ENCODE data around the gene ALDH16A1.

The ALDH16A1 gene

DNA sequence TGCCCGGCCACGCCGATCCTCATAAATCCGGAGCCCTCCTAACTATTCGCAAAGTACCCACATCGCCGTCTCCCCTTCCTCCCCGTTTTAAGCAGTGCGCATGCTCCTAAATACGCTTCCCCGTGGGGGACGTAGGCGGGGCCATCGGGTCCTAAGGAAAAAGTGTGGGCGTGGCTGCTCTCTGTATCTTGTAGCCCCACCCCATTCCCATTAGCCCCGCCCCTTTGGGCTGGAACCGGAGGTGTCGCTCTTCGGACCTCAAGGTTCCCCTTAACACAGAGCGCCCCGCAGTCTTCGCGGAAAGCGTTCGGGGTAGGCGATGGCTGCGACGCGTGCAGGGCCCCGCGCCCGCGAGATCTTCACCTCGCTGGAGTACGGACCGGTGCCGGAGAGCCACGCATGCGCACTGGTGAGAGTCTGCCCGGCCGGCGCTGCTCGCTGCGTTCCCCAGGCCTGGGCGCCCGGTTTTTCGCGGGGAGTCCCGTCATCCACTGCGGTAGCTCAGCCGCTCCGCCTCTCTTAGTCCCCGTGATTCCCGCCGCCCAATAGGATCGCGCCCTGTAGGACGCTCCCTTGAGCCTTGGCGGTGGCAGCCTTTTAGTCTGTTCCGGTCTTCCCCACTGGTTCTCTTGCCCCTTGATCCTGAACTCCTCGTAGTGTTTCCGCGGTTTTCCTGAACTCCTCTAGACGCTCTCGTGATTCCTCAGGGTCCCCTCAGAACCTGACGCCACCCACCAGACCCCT is at the start of gene ALDH16A1:
Gene ALDH16A1, plus strand, starts transcription at position 213 of the 744 bp plus-strand sequence. Its CDS starts 107 bp downstream, at position 320.
- peak; percentile 97 for DNase-seq

DNA sequence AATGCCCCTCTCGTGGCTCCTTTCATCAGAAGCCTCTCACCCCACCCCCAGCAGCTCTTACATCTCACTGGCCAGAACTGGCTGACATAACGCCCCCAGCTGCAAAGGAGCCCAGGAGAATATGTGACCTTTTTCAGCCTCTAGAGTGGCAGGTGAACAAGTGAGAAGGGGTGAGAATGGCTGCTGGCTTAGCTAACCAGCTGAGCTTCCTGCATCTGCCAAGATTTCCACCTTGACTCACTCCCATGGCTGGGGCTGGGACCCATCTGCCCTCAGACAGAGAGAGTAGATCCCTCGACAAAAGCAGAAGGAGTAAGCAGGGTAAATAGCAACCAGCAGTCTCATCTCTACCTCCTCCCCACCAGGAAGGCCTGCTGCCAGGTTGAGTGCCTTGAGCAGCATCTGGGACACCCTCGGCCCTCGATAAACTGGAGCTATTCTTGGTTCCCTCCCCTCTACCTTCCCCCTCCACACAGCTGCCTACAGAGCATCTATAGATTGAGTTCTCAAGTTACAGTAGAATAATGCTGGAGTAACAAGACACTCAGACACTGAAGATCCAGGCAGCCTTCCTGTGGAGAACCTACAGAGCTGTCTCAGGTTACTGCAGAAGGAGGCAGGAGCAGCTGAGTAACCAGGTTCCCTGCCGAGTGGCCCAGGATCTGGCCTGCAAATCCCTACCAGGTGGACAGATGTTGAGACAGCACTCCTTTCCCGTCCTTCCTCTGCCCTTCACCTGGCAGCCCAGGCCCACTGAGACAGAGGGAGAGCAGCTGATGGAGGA is 49.4 kb upstream of the ALDH16A1 start:
- DNase-seq, result no peak

DNA sequence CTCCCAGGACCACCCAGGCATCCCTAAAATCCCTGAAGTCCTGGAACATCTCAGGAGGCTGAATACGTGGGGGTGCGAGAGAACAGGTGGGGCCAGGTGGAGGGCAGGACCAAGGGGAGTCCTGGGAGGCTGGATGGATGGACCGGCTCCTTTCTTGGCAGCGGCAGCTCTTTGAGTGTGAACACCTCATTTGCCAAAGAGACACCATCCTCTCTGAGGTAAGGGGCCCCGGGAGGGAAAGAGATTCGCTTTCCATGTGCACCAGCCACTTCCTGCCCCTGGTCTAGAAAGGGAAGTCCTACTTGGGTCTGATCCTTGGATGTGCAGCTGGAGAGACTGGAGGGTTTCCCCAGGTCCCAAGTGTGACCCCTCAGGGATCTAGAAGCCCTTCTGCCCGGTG is 45.9 kb upstream of the ALDH16A1 start:
- no peak for DNase-seq

DNA sequence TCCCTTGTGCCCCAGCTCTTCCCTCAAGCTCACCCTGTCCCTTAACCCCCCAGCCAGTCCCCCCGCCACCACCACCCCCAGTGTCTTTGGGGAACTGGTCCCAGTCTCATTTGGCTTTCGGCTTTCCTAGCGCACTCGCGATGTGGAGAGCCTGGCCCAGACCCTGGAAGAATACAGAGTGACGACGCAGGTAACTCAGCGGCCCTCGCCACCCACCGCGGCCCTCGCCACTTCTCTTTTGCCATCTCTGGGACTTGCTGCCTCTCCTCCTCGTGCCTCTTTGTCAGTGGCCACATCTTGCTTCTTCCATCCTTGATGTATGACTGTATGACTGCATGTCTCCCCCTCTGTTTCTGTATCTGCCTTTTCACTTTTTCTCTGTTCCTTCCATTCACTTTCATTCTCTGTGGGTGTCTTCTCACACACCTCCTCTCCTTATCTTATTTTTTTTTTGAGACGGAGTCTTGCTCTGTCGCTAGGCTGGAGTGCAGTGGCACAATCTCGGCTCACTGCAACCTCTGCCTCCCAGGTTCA is 45.5 kb upstream of the ALDH16A1 start:
- no peak for DNase-seq

DNA sequence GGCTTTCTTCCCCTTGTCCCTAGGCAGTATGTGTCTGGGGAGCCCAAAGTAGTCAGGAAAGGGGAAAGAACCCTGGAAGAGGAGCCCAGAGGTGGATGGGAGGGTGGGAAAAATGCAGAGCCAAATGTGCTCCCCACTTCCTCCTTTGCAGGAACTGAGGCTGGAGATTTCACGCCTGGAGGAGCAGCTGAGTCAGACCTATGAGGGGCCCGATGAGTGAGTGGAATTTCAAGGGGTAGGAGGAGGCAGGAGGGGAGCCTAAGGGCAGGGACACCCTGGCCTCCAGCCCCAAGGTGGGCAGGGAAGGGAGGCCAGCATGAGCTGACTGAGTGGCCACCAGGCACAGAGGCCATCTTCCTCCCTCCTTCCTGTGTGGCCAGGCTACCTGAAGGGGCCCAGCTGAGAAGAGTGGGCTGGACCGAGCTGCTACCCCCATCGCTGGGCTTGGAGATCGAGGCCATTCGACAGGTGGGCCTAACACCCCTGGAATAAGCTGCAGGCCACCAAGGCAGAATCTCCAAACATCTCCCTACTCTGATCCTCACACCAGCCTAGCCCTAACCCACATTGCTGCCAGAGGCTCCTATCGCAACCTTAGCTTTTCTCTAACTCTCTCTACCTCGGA is 44.1 kb upstream of the ALDH16A1 start:
- no peak for DNase-seq

DNA sequence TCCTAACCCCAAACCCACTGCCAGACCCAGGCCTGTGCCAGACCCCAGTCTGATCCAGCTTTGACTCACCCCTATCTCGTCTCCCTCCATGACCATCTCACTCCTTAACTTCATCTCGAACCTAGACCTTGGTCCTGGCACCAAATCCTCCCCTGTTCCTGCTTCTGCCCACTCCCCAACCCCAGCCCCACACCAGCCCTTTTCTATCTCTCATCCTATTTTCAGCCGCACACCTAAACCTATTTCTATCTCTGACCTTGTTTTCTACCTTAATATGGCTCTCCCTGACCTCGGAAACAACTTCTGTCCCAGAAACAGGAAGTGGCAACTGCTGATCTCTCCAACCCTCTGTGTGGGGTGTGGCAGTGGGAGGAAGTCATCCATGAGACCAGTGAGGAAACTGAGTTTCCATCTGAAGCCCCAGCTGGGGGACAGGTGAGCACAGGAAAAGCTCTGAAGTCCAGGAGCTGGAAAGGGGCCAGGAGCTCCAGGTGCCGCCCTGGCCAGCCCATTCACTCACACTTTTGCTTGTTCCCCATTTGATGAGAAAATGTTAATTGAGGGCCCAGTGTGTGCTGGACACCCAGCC is 43.5 kb upstream of the ALDH16A1 start:
- DNase-seq, result no peak

DNA sequence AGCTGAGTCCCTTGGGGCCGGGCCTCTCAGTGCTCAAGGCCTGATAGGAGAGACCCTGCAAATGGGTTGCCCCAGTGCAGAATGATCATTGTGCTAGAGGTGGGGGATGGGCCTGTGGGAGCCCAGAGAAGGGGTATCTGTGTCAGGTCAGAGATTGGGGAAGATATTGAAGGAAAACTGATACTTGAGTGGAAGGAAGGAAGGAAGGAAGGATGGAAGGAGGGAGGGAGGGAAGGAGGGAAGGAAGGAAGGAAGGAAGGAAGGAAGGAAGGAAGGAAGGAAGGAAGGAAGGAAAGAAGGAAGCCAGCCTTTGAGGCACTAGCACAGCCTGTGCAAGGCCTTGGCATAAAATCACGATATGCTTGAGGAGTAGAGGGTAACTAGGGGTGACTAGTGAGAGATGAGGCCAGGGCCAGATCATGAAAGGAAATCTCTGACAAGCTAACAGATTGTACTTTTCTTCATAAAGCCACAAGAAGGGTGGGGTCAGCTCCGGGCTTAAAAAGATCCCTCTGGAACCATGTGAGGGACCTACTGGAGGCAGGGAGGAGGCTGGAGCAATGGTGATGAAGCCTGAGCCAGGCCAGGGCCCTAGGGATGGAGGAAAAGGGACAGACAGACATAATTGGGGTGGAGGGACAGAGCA is 41.2 kb upstream of the ALDH16A1 start:
- no peak for DNase-seq

DNA sequence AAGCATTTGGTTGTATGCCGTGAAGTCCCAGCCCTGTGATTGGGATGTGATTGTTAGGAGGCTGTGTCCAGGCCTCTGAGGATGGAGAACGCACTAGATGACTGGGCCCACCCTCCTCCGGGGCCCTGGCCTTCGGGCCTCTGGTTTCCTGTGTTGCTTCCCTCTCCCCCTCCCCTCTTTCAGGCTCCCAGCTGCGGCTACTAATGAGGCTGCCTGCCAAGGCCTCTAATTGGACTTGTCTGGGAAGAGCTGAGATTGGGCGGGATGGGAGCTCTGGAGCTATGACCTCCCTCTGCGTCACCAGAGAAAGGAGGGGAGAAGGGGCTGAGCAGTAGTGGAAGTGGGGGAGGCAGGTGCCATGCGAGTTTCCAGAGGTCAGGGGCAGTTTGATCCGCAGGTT is 39.7 kb upstream of the ALDH16A1 start:
- DNase-seq, result no peak

DNA sequence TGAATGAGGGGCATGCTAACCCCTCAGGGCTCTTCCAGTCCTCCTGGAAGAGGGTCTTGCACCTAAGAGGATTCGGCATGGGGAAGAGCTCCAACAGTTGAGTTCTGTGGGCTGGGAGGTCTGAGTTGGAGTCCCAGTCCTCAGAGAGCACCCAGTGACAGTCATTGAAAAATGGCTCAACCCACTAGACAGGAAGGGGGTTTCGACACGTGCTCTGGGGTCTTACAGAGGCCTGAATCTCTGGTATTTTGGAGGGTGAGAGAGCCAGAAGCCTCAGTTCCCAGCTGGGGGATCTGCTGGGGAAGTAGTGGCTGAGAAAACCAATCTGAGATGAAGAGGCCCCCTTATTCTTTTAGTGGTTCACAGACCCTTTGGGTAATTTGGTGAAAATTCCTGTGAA is 38.8 kb upstream of the ALDH16A1 start:
- no peak for DNase-seq

DNA sequence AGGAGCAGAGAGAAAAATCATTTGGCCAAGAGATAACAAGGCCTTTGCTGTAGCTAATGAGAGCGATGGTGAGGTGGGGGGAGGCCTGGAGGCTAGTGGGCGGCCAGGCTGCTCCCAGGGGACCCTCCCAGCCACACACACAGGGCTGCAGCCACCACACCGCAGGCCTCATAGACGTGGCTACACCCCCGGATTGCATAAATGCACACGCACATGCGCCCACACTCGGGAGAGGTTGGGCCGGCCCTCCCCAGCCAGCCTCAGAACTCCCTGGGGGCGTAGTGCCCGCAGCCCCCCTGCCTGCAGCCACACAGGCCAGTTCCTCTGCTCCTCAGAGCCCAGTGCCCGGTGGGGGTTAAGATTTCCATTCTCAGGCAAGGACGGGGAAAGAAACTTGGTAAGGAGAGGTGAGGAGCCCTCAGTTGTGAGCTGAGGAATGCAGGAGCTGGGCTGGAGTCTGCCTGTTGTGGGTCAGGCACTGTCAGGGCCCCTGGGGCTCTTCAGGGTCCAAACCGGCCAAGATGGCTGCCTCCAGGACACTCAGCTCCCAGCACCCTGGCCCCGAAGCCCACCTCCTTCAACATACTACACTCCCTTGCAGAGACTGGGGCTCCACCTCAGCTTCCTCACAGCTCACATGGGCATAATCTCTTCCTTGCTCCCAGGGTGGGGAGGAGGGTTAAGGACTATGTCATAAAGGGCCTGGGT is 37.8 kb upstream of the ALDH16A1 start:
- no peak for DNase-seq

DNA sequence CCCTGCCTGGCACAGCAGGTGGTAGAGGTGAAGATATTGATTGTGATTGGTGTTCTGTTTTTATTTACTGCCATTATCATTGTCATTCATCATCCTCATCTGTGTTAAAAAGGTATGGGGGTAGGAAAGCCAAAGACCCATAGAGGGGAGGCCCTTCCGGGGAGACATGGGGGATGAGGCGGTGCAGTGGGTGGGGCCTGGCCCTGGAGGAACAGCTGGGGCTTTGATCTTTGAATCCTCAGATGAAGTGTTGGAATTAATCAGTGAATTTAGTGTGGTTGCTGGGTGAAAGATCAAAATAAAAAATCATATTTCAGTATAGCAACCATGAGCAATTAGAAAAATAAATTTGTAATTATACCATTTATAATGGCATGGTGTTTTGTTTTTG is 37.2 kb upstream of the ALDH16A1 start:
- no peak for DNase-seq

DNA sequence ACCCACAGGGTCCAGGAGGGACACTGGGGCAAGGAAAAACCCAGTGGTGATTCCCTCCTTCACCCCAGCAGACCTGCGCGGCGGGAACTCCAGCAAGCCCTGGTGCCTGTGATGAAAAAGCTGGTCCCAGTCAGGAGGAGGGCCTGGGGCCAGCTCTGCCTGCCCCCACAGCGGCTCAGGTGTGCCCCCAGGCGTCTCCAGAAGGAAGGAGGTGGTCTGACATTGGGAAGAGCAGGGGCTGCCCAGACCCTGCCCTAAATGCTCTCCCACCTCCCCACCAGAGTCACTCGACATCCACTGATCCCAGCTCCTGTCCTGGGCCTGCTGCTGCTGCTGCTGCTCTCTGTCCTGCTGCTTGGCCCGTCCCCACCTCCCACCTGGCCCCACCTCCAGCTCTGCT is 35.9 kb upstream of the ALDH16A1 start:
- DNase-seq, result no peak

DNA sequence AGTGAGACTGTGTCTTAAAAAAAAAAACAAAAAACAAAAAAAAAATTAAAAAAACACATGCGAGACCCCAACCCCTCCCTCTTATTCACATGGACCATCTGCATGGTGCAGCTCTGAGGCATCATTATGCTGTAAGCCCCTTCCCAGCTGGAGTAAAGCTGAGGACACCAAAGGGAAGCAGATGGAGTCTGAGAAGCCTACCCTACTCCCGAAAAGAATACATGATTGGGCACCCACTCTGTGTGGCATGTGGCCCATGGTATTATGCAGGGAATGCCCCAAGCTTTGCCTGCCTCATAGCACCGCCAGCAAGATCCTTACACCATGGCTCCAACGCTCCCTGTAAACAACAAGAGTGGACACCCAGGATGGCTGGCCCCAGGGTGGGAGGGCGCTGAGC is 34.5 kb upstream of the ALDH16A1 start:
- DNase-seq, result no peak

DNA sequence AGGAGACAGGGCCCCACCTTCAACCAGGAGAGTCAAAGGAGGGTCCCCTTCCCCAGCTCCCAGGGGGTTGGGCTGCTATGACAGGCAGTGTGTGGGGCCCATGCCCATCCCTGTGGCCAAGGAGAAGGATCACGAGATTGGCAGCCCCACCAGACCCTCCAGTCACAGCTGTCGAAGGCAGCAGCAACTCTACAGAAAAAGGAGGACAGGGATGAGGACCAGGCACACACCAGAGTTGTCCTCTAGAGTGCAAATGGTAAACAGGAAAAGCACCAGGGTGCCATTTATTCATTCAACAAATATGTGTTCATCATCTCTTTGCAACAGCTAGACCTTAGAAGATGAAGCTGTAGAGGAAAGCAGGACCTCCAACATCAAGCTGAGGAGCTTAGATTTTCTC is 33.9 kb upstream of the ALDH16A1 start:
- DNase-seq, result no peak

DNA sequence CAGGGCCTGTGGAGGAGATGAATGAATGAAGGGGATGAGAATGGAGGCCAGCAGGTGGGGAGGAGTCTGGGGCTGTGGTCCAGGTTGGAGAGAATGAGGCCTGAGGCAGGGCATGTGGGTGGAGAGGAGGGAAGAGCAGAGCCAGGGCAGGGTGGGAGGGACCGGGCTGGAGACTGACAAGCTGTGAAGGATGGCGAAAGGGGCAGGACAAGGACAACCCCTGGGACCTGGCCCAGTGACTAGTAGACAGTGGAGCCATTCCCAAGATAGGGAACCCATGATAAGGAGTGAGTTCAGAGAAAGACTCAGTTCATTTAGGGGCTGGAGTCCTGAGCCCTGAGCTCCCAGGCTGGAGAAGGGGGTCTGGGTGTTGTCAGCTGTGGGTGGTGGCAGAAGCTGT is 32.8 kb upstream of the ALDH16A1 start:
- no peak for DNase-seq

DNA sequence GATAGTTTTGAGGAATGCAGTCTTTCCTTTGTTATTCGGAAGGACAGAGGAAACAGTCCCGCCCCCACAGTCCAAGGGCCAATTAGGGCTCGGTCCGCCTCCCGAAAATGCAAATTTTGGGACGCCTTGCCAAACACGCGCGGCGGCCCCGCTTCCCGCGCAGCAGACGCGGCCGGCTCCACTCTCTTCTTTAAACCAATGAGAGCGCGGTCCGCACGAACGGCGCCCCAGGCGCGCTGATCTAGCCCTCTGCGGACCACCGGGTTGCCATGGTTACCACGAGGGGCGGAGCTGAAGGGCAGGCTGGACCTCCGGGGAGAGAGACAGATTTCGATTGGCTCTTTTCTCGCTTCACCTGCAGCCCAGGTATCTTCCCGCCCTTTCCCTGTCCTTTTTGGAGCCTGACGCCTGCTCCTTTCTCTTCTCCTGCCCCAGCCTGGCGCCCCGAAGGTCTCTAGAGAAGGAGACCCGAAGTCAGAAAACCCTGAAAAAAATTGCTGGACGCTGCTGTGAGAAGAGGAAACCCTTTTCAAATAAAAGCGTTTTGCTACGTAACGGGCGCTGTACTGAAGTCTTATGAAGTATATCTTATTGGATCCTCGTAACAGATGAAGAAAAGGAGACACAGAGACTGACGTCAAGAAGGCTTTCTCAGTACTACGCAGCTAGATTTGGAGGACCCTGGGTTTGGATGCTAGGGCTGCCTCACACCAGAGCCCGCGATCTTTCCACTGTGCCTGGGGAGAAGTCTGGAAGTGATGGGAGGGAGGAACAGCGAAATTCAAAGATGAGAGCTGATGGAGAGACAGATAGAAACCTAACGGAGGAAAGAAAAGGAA is 31.8 kb upstream of the ALDH16A1 start:
- DNase-seq, result peak; percentile 20

DNA sequence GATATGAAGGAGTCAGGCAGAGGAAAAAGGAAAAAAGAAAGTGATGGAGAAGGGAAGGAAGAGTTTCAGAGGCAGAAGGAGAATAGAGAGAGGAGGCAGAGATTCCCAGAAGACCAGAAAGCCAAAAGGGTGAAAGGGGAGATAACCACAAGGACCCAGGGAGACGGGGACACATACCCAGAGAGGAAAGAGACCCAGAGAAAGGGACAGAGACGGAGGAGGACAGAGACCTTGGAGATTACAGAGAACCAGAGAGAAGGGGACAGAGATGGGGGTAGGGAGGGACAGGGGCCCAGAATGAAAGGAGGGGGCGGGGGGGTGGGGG is 31.2 kb upstream of the ALDH16A1 start:
- DNase-seq, result no peak

DNA sequence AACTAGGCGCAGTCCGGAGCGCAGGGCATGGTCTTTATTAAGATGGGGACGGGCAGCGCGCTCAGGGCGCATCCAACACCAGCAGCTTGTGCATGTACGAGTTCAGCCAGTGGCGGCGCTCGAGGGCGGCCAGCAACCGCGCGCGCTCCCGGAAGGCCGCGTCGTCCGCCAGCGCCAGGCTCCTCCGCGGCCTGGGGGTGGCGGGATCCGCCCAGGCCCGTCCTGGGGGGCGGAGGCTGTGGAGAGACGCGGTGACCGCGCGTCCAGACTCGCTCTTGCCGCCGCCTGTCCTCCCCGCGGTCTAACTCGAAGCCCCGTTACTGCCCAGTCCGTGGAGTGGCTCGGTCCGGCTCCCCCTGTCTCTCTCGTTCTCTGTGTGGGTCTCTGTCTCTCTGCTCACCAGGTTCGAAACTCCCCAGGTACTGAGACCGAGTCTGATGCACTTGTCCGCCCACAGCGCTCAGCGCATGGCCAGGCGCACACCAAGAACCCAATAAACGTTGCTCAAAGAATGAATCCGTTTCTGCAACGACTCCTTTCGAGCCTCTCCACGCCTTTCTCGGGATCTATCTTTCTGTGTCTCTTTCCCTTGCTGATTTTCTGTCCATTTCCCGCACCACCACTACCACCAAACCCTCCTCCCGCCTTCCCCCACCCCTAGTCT is 30.5 kb upstream of the ALDH16A1 start:
- DNase-seq, result no peak

DNA sequence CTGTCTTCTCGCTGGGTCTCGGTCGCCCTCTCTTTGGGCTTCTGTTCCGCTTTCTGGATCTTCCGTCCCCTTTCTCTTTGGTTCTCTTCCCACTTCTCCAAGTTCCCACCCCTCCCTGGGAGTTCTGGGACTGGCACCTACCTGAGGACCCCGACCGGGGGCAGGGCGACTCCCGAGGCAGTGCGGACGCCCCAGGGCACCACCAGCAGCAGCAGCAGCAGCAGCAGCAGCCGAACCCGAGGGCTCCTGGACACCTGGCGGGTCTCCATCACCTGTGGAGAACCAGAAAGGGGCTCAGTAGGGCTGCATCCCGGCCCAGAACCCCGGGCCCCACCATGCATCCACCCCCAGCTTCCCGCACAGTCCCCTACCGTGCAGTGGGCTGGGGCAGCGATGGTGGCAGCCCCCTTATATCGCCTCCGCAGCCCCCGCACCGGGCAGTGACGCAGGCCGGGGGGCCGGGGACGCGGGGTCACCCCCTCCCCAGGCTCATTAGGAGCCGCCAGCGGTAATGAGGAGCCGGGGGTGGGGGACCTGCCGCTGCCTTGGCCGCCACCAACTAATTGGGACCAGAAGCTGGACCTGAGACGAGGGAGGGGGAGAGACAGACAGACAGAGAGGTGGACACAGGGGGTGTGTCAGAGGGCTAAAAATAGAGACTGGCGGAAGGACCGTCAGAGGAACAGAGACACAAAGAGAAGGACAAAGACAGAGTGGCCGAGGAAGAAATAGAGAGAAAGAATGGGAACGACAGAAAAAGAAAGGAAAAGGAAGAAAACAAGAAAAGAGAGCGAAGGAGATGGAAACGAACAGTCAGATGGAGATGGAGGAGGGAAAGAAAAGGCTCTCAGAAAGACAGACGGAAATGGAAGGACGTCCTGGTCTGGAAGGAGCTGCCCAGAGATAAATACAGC is 29.7 kb upstream of the ALDH16A1 start, which contains the start of gene PTH2:
Gene PTH2, minus strand, starts transcription at position 371 of the 914 bp plus-strand sequence. Its CDS starts 102 bp downstream, at position 269.
- DNase-seq, result no peak

DNA sequence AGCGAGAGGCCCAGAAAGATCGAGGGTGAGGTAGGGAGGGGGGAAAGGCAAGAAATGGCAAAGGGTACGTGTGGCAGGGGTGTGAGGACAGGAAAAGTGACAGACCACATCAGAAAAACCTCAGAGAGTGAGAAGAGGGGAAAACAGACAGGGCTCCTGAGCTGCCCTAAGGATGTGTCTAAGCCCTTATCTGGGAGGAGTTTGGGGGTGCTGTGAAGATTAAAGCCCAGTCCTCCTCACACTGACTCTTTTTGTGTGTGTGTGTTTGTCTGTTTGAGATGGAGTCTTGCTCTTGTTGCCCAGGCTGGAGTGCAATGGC is 29.1 kb upstream of the ALDH16A1 start:
- DNase-seq, result no peak
